Progenitor cell of endocrine pancreas (in vitro differentiated cells): Measurements from ENCODE around the gene LEFTY2. TPM values are rescaled to one million over a fixed set of nuclear protein-coding genes. Genes with fewer than 3 reads are reported as not detected.
"Not testable (repeated sequence)": the region's sequence is repeated elsewhere in the genome, so short reads cannot be mapped to it uniquely, and the experiment has no call there.

Experiments used
- DNase-seq: peaks from one replicate; pipeline ENCODE4 v3.0.0; 2021; ENCODE audit warnings: low spot score; ENCODE audit not compliant: unreplicated experiment
- H3K27ac Mint-ChIP-seq: 2 replicates; pipeline ENCODE4 v1.8.0; 2021; ENCODE audit warnings: mild to moderate bottlenecking, moderate library complexity, mixed read lengths
- H3K27me3 Mint-ChIP-seq: 2 replicates; pipeline ENCODE4 v1.8.0; 2021; ENCODE audit warnings: mixed read lengths
- H3K36me3 Mint-ChIP-seq: 2 replicates; pipeline ENCODE4 v1.8.0; 2022; ENCODE audit warnings: mixed read lengths; ENCODE audit not compliant: insufficient read depth
- H3K4me1 Mint-ChIP-seq: 2 replicates; pipeline ENCODE4 v1.8.0; 2021; ENCODE audit warnings: low read depth, mixed read lengths
- H3K4me3 Mint-ChIP-seq: 2 replicates; pipeline ENCODE4 v1.8.0; 2021; ENCODE audit warnings: low read depth, mild to moderate bottlenecking, moderate library complexity, mixed read lengths
- H3K9me3 Mint-ChIP-seq: 2 replicates; pipeline ENCODE4 v1.8.0; 2021; ENCODE audit warnings: low read depth, mixed read lengths
- total RNA-seq: library from RNA; stranded (reverse); gene quantifications from 2 replicates; pipeline ENCODE4 v1.2.1, GENCODE V29; 2021
- TF ChIP-seq, protein P1 (sequence below): fragments of 200-600 bp; sonication (generic); IDR thresholded peaks from one replicate; pipeline ENCODE4 v1.5.0; 2021; ENCODE audit warnings: antibody characterized with exemption, mild to moderate bottlenecking; ENCODE audit not compliant: unreplicated experiment

LEFTY2 gene
- total RNA-seq, 1 donor from 2014 or later = 0.22 TPM

DNA sequence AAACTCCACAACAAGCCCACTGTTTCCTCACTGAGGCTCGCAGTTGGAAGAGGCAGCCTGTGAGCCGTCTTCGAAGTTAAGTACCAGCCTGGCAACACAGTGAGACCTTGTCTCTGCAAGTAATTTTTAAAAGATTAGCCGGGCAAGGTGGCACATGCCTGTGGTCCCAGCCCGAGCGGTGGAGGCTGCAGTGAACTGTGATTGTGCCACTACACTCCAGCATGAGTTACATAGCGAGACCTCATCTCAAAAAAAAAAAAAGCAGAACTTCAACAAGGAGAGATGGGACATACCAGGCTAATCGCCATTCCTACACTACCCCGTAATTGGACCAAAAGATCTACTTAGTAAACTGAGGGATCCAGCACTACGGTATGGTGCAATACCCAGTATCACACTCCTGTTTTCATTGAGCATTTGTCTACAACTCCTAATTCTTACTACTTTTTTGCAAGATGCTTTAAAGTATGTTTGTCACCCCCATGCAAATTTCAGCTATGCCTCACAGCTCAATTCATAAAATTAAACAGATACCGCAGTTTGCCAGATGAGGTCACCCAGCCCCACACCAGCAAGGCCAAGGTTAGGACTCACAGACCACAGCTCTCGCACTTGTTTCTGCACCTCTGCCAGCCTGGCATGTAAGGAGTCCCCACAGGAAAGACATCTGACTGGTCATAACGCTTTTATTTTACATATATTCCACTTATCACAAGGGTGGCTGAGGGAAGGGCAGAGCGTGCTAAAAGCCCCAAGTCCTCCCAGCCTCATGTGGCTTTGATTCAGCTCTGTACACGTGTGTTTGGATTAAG is 37.1 kb upstream of the LEFTY2 start:
- Mint-ChIP-seq H3K4me3 (no peak overlapping the region), H3K9me3 (peaks cover 8% of the 10 kb centered on the region), H3K4me1 (no peaks in the 10 kb centered on the region), H3K36me3 (peaks cover 31% of the 10 kb centered on the region), H3K27me3 (no peaks in the 10 kb centered on the region), H3K27ac (no peak overlapping the region)
- TF ChIP-seq, protein P1, sequence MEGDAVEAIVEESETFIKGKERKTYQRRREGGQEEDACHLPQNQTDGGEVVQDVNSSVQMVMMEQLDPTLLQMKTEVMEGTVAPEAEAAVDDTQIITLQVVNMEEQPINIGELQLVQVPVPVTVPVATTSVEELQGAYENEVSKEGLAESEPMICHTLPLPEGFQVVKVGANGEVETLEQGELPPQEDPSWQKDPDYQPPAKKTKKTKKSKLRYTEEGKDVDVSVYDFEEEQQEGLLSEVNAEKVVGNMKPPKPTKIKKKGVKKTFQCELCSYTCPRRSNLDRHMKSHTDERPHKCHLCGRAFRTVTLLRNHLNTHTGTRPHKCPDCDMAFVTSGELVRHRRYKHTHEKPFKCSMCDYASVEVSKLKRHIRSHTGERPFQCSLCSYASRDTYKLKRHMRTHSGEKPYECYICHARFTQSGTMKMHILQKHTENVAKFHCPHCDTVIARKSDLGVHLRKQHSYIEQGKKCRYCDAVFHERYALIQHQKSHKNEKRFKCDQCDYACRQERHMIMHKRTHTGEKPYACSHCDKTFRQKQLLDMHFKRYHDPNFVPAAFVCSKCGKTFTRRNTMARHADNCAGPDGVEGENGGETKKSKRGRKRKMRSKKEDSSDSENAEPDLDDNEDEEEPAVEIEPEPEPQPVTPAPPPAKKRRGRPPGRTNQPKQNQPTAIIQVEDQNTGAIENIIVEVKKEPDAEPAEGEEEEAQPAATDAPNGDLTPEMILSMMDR = no peak
- no peak for DNase-seq

DNA sequence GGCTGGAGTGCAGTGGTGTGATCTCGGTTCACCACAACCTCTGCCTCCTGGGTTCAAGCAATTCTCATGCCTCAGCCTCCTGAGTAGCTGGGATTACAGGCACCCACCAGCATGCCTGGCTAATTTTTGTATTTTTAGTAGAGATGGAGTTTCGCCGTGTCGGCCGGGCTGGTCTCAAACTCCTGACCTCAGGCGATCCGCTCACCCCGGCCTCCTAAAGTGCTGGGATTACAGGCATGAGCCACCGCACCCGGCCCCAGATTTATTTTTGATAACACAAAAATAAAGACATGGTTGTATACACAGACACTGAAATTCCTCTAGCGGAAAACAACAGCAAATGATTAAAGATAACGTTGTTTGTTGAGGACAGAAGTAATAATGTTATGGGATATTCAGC is 34.1 kb upstream of the LEFTY2 start:
- H3K27me3 Mint-ChIP-seq, DNase-seq, H3K4me3 Mint-ChIP-seq, H3K27ac Mint-ChIP-seq, H3K9me3 Mint-ChIP-seq, H3K4me1 Mint-ChIP-seq: not testable (repeated sequence)
- peaks cover 13% of the 10 kb centered on the region for H3K36me3 Mint-ChIP-seq

DNA sequence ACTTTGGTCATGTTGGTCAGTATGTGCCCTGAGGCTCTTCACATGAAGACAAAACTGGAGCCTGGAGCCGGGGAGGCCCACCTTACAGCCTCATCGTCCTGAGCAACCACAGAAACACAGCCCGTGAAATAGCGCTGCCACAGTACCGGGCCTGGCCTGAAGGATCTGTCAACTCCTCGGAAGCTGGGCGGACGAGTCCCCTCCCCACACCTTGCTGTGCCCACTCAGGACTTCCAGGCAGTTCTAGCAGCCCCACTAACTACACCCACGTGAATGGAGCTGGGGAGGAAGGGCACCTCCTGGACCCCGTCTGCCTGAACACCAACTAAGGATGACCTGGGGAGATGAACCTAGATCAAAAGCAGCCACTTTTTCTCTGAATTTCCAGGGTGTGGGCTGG is 33.4 kb upstream of the LEFTY2 start:
- Mint-ChIP-seq H3K9me3 (peaks cover 6% of the 10 kb centered on the region), H3K36me3 (peaks cover 9% of the 10 kb centered on the region), H3K27me3 (no peaks in the 10 kb centered on the region), H3K27ac (no peak overlapping the region), H3K4me1 (no peaks in the 10 kb centered on the region), H3K4me3 (no peak overlapping the region)
- DNase-seq = no peak
- TF ChIP-seq, protein P1 = no peak

DNA sequence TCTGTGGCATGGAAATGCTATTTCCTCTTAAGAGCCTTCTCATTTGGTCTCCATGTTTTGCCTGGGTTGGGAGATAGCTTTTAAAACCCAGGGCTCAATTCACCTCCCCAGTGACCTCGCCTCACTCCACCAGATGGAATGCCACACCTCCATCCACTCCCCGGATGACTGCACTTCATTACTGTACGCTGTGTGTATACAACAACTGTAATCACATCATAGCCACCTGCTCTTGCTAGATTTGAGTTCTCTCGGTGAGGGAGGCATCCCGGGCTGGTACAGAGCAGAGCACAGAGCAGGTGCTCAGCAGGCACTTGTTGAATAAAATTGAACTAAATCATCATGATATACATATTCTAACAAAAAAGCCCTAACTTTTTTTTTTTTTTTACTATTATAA is 32.1 kb upstream of the LEFTY2 start:
- peaks cover 6% of the 10 kb centered on the region for H3K9me3 Mint-ChIP-seq
- no peaks in the 10 kb centered on the region for H3K27me3 Mint-ChIP-seq
- DNase-seq = no peak
- TF ChIP-seq, protein P1 = no peak
- peaks cover 4% of the 10 kb centered on the region for H3K4me1 Mint-ChIP-seq
- peaks cover 5% of the 10 kb centered on the region for H3K36me3 Mint-ChIP-seq
- H3K4me3 Mint-ChIP-seq = no peak overlapping the region
- no peak overlapping the region for H3K27ac Mint-ChIP-seq

DNA sequence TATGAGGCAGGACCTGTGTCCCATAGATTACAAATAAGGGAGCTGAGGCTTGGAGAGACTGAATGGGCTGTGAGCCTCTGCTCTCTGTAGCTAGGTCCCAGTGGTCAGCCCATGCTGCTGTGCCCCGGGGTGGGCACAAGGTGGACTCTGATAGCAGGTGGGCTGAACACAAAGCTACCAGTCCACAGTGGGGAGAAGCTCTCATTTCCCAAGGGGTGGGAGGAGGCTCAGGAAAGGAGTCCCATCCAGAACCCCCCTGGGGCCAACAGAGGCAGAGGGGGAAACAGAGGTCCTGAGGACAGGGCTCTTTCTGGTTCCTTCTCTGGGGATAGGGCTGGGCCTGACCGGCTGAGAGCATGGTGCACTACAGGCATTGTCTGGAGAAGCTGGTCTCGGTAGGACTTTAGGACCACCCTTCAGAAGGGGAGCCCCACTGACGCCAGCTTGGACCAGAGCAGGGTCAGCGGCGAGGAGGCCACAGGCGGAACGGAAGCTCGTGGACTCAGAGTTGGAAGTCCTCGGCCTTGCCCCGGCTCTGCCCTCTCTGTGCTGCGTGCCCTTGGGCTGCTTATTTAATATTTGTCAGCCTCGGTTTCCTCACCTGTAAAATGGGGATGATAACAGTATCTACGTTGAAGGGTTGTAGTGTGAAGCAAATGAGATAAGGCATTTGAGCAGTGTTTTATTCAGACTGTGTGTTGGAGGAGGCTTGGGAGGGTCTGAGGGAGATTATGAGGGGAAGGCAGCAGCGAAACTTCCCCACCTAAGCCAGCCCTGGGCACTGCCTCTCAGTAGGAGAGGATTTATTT is 31.5 kb upstream of the LEFTY2 start:
- Mint-ChIP-seq H3K9me3 (peaks cover 6% of the 10 kb centered on the region), H3K4me3 (no peak overlapping the region), H3K36me3 (peaks cover 5% of the 10 kb centered on the region), H3K4me1 (peaks cover 4% of the 10 kb centered on the region), H3K27ac (no peak overlapping the region), H3K27me3 (no peaks in the 10 kb centered on the region)
- no peak for DNase-seq
- TF ChIP-seq, protein P1 = no peak

DNA sequence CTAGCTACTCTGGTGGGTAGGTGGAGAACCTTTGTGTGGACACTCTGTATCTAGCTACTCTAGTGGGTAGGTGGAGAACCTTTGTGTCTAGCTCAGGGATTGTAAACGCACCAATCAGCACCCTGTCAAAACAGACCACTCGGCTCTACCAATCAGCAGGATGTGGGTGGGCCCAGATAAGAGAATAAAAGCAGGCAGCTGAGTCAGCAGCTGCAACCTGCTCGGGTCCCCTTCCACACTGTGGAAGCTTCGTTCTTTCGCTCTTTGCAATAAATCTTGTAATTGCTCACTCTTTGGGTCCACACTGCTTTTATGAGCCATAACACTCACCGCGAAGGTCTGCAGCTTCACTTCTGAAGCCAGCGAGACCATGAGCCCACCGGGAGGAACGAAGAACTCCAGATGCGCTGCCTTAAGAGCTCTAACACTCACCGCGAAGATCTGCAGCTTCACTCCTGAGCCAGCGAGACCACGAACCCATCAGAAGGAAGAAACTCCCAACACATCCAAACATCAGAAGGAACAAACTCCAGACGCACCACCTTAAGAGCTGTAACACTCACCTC is 29.7 kb upstream of the LEFTY2 start:
- not testable (repeated sequence) for H3K27ac Mint-ChIP-seq, DNase-seq, H3K36me3 Mint-ChIP-seq, H3K9me3 Mint-ChIP-seq, H3K4me1 Mint-ChIP-seq, H3K4me3 Mint-ChIP-seq, H3K27me3 Mint-ChIP-seq

DNA sequence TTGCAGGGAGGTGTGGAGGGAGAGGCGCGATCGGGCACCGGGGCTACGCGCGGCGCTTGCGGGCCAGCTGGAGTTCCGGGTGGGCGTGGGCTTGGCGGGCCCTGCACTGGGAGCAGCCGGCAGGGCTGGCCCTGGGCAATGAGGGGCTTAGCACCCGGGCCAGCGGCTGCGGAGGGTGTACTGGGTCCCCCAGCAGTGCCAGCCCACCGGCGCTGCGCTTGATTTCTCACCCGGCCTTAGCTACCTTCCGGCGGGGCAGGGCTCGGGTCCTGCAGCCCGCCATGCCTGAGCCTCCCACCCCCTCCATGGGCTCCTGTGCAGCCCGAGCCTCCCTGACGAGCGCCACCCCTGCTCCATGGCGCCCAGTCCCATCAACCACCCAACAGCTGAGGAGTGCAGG is 28.7 kb upstream of the LEFTY2 start:
- H3K9me3 Mint-ChIP-seq, H3K27me3 Mint-ChIP-seq, H3K4me1 Mint-ChIP-seq, H3K4me3 Mint-ChIP-seq, DNase-seq, H3K27ac Mint-ChIP-seq, H3K36me3 Mint-ChIP-seq: not testable (repeated sequence)
